CD14-positive monocyte (primary cell): ENCODE measurements around the gene LIMA1. TPM values are rescaled to one million over a fixed set of nuclear protein-coding genes. Genes with fewer than 3 reads are reported as not detected.

Experiments
- DNase-seq, 3 donors: peaks; one replicate each; pipeline ENCODE4 v3.0.0-alpha.2; 2011 to 2022
- H2AFZ ChIP-seq: 2 replicates; pipeline ENCODE4 v1.6.0; 2012; ENCODE audit warnings: mild to moderate bottlenecking, low read depth, low read length, inconsistent platforms; ENCODE audit not compliant: insufficient read depth, poor library complexity, severe bottlenecking
- H3K27ac ChIP-seq, 2 donors: 1 replicate in 1 of 2; 2 replicates in 1 of 2; pipeline ENCODE4 v1.5.1; 2012 to 2013; ENCODE audit warnings: low read length in 2 of 2, control low read depth in 1 of 2, inconsistent platforms in 1 of 2, low read depth in 1 of 2, mild to moderate bottlenecking in 1 of 2
- H3K27me3 ChIP-seq, 2 donors: one replicate each; pipeline versions ENCODE4 v1.6.0 to v1.6.1; 2011 to 2013; ENCODE audit warnings: low read length in 2 of 2; ENCODE audit not compliant: control insufficient read depth in 2 of 2, insufficient read depth in 2 of 2
- H3K36me3 ChIP-seq, 2 donors: replicated peaks in 1 of 2; 1 replicate in 1 of 2; 2 replicates in 1 of 2; pipeline versions ENCODE4 v1.5.1 to v1.6.1; 2012 to 2013; ENCODE audit warnings: low read length in 2 of 2, control low read depth in 1 of 2, inconsistent platforms in 1 of 2, mild to moderate bottlenecking in 1 of 2; ENCODE audit not compliant: insufficient read depth in 2 of 2, control insufficient read depth in 1 of 2
- H3K4me1 ChIP-seq, 2 donors: 1 replicate in 1 of 2; 2 replicates in 1 of 2; pipeline versions ENCODE4 v1.5.1 to v1.6.1; 2012 to 2013; ENCODE audit warnings: low read length in 2 of 2, control low read depth in 1 of 2, inconsistent platforms in 1 of 2, mild to moderate bottlenecking in 1 of 2, moderate library complexity in 1 of 2; ENCODE audit not compliant: insufficient read depth in 2 of 2, control insufficient read depth in 1 of 2
- H3K4me2 ChIP-seq: replicated peaks from 2 replicates; pipeline ENCODE3; 2012; ENCODE audit warnings: low read length, moderate library complexity, mild to moderate bottlenecking; ENCODE audit not compliant: poor library complexity, severe bottlenecking; ENCODE audit errors: extremely low read depth
- H3K4me3 ChIP-seq, 3 experiments: fragments of 200-600 bp in 1 of 3; sonication (generic) in 1 of 3; replicated peaks in 1 of 3; 1 replicate in 2 of 3; 2 replicates in 1 of 3; pipeline ENCODE4 v1.5.1; 2011 to 2013; ENCODE audit warnings: low read length in 3 of 3, mild to moderate bottlenecking in 3 of 3, control low read depth in 2 of 3, low read depth in 2 of 3, inconsistent platforms in 1 of 3, moderate library complexity in 1 of 3
- H3K79me2 ChIP-seq: 2 replicates; pipeline ENCODE4 v1.6.0; 2012; ENCODE audit warnings: mild to moderate bottlenecking, control low read depth, inconsistent platforms, low read length, moderate library complexity; ENCODE audit not compliant: insufficient read depth
- H3K9ac ChIP-seq: 2 replicates; pipeline ENCODE4 v1.6.0; 2017; ENCODE audit warnings: low read length, mild to moderate bottlenecking; ENCODE audit not compliant: insufficient read depth, poor library complexity, severe bottlenecking
- H3K9me3 ChIP-seq, 2 donors: replicated peaks in 1 of 2; 1 replicate in 1 of 2; 2 replicates in 1 of 2; pipeline versions ENCODE4 v1.5.1 to v1.6.1; 2012 to 2013; ENCODE audit warnings: low read length in 2 of 2, control low read depth in 1 of 2; ENCODE audit not compliant: control insufficient read depth in 1 of 2, insufficient read depth in 1 of 2
- H4K20me1 ChIP-seq: 2 replicates; pipeline ENCODE4 v1.6.0; 2012; ENCODE audit warnings: mild to moderate bottlenecking, low read length, control low read depth, moderate library complexity; ENCODE audit not compliant: insufficient read depth
- H3K27ac Mint-ChIP-seq, 7 donors: one replicate each; pipeline ENCODE4 v1.8.0; 2020; ENCODE audit warnings: mild to moderate bottlenecking in 7 of 7, mixed read lengths in 7 of 7, moderate library complexity in 6 of 7, inconsistent platforms in 2 of 7
- H3K27me3 Mint-ChIP-seq, 3 donors: one replicate each; pipeline ENCODE4 v1.8.0; 2021 to 2022; ENCODE audit warnings: low read depth in 3 of 3, mild to moderate bottlenecking in 3 of 3, mixed read lengths in 3 of 3, moderate library complexity in 3 of 3, inconsistent platforms in 1 of 3
- H3K36me3 Mint-ChIP-seq, 2 donors: one replicate each; pipeline ENCODE4 v1.8.0; 2020; ENCODE audit warnings: mixed read lengths in 2 of 2, inconsistent platforms in 1 of 2, mild to moderate bottlenecking in 1 of 2
- H3K4me1 Mint-ChIP-seq: one replicate; pipeline ENCODE4 v1.8.0; 2020; ENCODE audit warnings: mild to moderate bottlenecking, mixed read lengths
- H3K4me3 Mint-ChIP-seq, 2 donors: one replicate each; pipeline ENCODE4 v1.8.0; 2020; ENCODE audit warnings: mild to moderate bottlenecking in 2 of 2, mixed read lengths in 2 of 2, moderate library complexity in 1 of 2
- H3K9me3 Mint-ChIP-seq, 7 donors: one replicate each; pipeline ENCODE4 v1.8.0; 2020 to 2022; ENCODE audit warnings: mixed read lengths in 7 of 7, mild to moderate bottlenecking in 6 of 7, moderate library complexity in 6 of 7, inconsistent platforms in 2 of 7
- CTCF ChIP-seq: fragments of 200-600 bp; IDR thresholded peaks from one replicate; pipeline ENCODE4 v1.8.0; 2022; ENCODE audit warnings: antibody characterized with exemption, mild to moderate bottlenecking
- WGBS: methylation state at CpG from one replicate; pipeline ENCODE4 v1.1.5; 2013; ENCODE audit warnings: missing lambda C conversion rate; ENCODE audit not compliant: insufficient coverage; 5-methylcytosine and 5-hydroxymethylcytosine counted together
- intact Hi-C, 2 donors: fragments of 100-400 bp; cut with micrococcal nuclease; formaldehyde crosslinking; loops; one replicate each; pipeline versions ENCODE4 v1.15.0 to v1.15.1; 2023
- polyA plus RNA-seq, 3 donors: library from polyadenylated mRNA; depleted of rRNA in 1 of 3; unstranded in 2 of 3; stranded (reverse) in 1 of 3; fragments of 300-500 nt in 2 of 3; fragments of >200 nt in 1 of 3; fragmentation: Illumina TruSeq in 2 of 3; gene quantifications; 1 replicate in 2 of 3; 2 replicates in 1 of 3; pipeline ENCODE4 v1.2.3, GENCODE V29; 2012 to 2021

LIMA1 gene
- polyA plus RNA-seq, 3 donors, result 0.24 to 0.62 (median 0.51) TPM

GRCh38 chr12:50164963-50165362 is 118.4 kb downstream of the LIMA1 start:
- Mint-ChIP-seq H3K4me1 (peaks cover 36% of the 10 kb centered on the region), H3K4me3 (no peak overlapping the region)
- TF ChIP-seq CTCF, result no peak

GRCh38 chr12:50162230-50162629 is 121.1 kb downstream of the LIMA1 start:
- Mint-ChIP-seq H3K27ac (peak overlapping the region in 1 of 7 donors; percentile 10), H3K4me1 (peaks cover 27% of the 10 kb centered on the region), H3K27me3 (no peaks in the 10 kb centered on the region), H3K36me3 (peaks cover 0 to 5% of the 10 kb centered on the region in 2 donors), H3K4me3 (no peak overlapping the region), H3K9me3 (no peaks in the 10 kb centered on the region)
- Histone ChIP-seq H3K4me1 (peaks cover 7 to 12% of the 10 kb centered on the region in 2 donors), H3K4me3 (no peak overlapping the region), H3K9me3 (no peaks in the 10 kb centered on the region), H3K9ac (no peak overlapping the region), H3K27me3 (no peaks in the 10 kb centered on the region), H3K36me3 (peaks cover 5 to 7% of the 10 kb centered on the region in 2 donors), H4K20me1 (peaks cover 26% of the 10 kb centered on the region), H3K79me2 (peaks cover 96% of the 10 kb centered on the region), H2AFZ (no peak overlapping the region), H3K27ac (no peak overlapping the region), H3K4me2 (no peak overlapping the region)
- no peak for DNase-seq
- intact Hi-C loops, result no loop called here
- no CpG with 5 or more reads among the region's 2 CpGs for WGBS
- TF ChIP-seq CTCF, result no peak

More at GRCh38 chr12:50164963-50165362, 118.4 kb downstream of the LIMA1 start:
- peaks cover 9% of the 10 kb centered on the region for H4K20me1 ChIP-seq
- no peak for DNase-seq
- H3K27me3 Mint-ChIP-seq, result no peaks in the 10 kb centered on the region
- no peaks in the 10 kb centered on the region for H3K36me3 ChIP-seq
- no peak overlapping the region for H3K9ac ChIP-seq
- peaks cover 16 to 24% of the 10 kb centered on the region in 2 donors for H3K4me1 ChIP-seq
- peaks cover 70% of the 10 kb centered on the region for H3K79me2 ChIP-seq
- no peak overlapping the region for H3K4me2 ChIP-seq
- H3K9me3 Mint-ChIP-seq, result peaks cover 0 to 2% (median 0%) of the 10 kb centered on the region in 7 donors
- intact Hi-C loops, result loop anchor here in 1 of 2 donors (5.0 kb wide), 1 partner anchor 53 kb away; the partner anchor contains the start of gene COX14
- no peak overlapping the region for H3K27ac ChIP-seq
- peak overlapping the region in 2 of 7 donors; percentile 5 to 27 for H3K27ac Mint-ChIP-seq
- no peak overlapping the region for H3K4me3 ChIP-seq
- H2AFZ ChIP-seq, result no peak overlapping the region
- H3K9me3 ChIP-seq, result no peaks in the 10 kb centered on the region
- no peaks in the 10 kb centered on the region for H3K27me3 ChIP-seq
- 98% methylated on average over 12 of the region's 20 CpGs for WGBS
- no peaks in the 10 kb centered on the region for H3K36me3 Mint-ChIP-seq
